Activated CD8-positive, alpha-beta memory T cell treated with anti-CD3 and anti-CD28 coated beads, Interleukin-2, amount 50 U/mL, for 24 hours (primary cell): ENCODE results near the gene NFKB1.

Source experiments
- DNase-seq: peaks from one replicate; pipeline ENCODE4 v3.0.0-alpha.2; 2020; ENCODE audit errors: extremely low read depth

Gene NFKB1

DNA sequence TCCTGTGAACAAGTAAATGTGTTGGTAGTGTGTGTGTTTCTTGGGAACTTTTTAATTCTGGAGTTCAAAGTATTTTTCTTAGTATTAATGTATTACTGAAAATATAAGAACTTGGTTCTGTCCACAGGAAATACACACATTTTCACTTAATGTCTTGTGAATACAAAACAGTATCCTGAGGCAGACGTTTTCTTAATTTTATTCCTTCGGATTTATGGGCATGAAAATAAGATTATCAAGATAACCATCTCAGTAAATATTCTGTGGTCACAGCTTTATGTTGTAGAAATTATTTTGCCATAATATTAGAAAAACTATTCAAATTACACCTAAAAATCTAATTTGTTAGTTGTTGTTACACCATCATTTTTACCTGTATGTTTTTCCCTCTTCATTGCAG is 29.8 kb downstream of the NFKB1 start:
- no peak for DNase-seq

GRCh38 chr4:102531462-102531861 is 30.3 kb downstream of the NFKB1 start:
- no peak for DNase-seq

DNA sequence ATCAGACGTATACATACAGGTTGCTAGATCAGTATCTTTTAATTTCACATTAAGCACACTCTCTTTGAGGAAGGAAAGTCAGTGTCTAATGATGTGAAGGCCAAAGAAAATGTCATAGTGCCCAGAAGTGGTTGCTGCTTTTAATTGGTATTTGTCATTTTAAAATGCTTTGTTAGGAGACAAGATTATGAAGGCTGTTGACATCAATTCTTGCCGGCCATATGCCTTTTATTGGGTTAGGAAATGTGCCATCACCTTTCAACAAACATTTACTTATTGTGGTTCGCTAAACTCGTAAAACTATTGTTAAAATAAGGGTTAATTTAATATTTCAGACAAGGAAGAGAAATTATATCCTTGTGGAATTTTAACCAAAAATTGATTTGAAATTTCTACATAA is 32.2 kb downstream of the NFKB1 start:
- no peak for DNase-seq

GRCh38 chr4:102533904-102534303 is 32.7 kb downstream of the NFKB1 start:
- DNase-seq, result no peak

DNA sequence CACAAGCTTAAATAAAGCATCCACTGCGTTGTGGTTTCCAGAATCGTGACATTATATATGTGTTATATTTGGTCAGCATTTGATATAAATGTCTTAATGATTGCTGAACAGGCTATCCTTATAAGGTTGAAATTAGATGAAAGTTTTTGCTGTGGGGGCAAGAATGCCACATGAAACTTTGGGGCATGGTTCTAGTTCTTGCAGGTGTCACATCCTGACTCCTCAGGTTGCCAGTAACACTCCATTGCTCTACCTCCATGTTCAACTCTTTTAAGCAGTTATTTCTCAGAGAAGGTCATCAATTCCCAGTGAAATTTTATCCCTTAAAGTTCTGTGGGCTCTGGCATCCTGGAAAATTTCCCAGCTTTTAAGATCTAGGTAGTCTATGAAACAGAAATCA is 33.7 kb downstream of the NFKB1 start:
- no peak for DNase-seq

DNA sequence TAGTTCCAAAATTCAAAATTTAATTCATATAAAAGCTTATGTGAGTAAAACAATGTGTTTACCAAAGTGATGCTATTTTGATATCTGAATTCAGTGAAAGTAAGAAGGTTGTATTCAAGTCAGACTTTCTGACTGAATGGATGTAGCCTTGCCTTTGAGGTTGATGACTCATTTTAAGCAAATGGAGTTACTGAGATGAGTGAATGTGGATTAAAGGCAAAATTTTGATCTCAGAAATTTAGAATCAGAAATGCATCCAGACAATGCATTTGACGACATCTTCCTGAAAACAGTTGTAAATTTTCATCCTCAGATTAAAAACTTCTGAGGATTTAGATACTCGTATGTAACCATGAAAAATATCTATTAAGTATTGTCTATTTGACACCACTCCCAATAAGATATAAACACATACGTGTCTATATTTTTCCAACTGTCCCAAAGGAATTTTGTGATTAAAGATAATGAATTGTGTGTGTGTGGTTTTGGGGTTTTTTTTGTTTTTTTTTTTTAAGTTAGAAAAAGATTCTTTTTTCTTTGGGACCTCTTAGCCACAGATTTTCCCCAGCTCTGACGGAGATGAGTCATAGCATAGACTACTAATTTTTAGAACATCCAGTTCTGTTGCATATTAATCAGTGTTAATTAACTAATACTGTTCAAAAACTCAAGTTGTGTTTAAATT is 34.4 kb downstream of the NFKB1 start:
- no peak for DNase-seq

GRCh38 chr4:102536768-102537167 is 35.6 kb downstream of the NFKB1 start:
- DNase-seq, result no peak

- DNase-seq, result no peak
Measured at GRCh38 chr4:102537269-102537668, 36.1 kb downstream of the NFKB1 start.

- DNase-seq, result no peak
Measured at GRCh38 chr4:102541697-102542096, 40.5 kb downstream of the NFKB1 start.

- DNase-seq, result no peak
Measured at GRCh38 chr4:102543030-102543928, 42.1 kb downstream of the NFKB1 start.

GRCh38 chr4:102546635-102547034 is 45.5 kb downstream of the NFKB1 start:
- DNase-seq, result no peak

DNA sequence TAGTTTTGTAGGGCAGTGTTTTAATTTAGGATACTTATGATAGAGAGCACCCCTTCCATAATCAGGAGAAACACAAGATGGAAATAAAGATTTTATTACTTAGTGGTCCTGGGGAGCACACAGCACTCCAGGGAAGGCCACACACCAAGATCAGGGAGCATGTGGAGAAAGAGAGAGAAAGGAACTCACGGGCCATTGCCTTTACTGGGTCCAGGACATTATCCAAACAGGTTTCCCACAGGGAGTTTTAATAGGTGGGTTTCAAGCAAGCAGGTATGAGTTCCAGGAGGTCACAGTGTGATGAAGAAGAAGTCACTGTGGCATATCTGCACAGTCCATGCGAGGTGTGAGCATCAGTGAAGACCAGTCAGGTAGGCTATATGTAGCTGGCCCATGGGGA is 46.8 kb downstream of the NFKB1 start:
- DNase-seq, result no peak

- no peak for DNase-seq
Measured at GRCh38 chr4:102551958-102552565, 50.9 kb downstream of the NFKB1 start.

GRCh38 chr4:102552781-102553180 is 51.6 kb downstream of the NFKB1 start:
- DNase-seq, result no peak

DNA sequence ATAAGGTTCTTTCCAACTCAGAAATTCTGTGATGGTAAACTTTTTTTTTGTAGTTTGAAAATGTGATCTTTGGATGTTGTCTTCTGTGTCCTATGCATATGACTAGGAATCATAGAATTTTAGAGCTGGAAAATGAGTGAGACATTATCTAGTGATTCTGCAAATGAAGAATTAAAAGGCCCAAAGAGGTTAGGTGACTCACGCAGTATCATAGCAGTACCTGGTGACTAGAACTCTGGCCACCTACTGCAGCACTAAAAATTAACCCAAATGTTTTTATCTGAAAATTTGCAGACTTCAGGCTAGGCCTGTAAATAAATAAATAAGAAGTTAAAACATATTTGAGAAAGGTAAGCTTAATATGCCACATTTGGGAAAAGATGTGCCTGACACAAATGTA is 52.8 kb downstream of the NFKB1 start:
- DNase-seq, result no peak

GRCh38 chr4:102554482-102554881 is 53.3 kb downstream of the NFKB1 start:
- no peak for DNase-seq

- no peak for DNase-seq
Measured at GRCh38 chr4:102554992-102555391, 53.8 kb downstream of the NFKB1 start.

- no peak for DNase-seq
Measured at GRCh38 chr4:102557636-102558035, 56.5 kb downstream of the NFKB1 start.

- DNase-seq, result no peak
Measured at GRCh38 chr4:102560115-102560514, 59.0 kb downstream of the NFKB1 start.

DNA sequence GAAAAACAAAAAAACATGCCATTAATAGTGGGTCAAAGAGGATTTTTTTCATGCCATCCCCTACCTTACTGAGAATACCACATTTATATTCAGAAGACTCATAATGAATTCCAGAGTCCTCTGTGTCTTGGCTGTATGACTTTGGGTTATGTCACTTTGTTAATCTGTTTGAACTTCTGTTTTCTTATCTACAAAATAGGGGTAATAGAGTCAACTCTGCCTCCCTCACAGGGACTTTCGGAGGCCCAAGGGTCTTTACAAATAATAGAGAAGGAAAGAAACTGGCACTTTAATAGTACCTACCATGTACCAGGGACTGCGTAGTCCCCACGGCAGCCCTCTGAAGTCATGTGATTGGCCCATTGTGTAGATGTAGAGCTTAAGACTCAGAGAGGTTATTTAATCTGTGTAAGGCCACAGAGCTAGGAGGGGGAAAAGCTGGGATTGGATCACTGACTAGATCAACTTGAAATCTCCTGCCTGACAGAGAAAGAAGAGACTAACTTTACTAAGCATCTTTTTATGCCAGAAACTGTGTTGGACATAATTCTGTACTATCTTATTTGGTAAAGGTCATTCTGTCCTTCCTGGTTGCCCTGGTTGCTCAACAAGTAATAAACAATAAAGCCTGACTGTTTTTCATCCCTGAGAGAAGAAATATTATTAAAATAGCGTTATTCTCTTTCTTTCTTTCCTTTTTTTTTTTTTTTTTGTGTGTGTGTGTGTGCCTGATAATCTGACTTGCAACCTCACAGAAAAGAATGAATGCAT is 59.6 kb downstream of the NFKB1 start:
- no peak for DNase-seq

GRCh38 chr4:102563000-102563399 is 61.8 kb downstream of the NFKB1 start:
- DNase-seq, result no peak
